Colon (tissue), 2 donors: ENCODE data around the gene FANK1.
"Not testable (repeated sequence)": the region's sequence is repeated elsewhere in the genome, so short reads cannot be mapped to it uniquely, and the experiment has no call there.

Experiments
- FAIRE-seq: peaks from 2 replicates; lab custom pipeline; 2012; peaks lifted over from hg19 to GRCh38; lab: Jason Lieb, UNC
- donor health status: control.
- donor health status: control.

Gene FANK1

GRCh38 chr10:125929618-125930017 is 33.3 kb downstream of the FANK1 start:
- FAIRE-seq, result no peak

GRCh38 chr10:125933693-125934092 is 37.3 kb downstream of the FANK1 start:
- FAIRE-seq, result no peak

GRCh38 chr10:125936331-125936730 is 40.0 kb downstream of the FANK1 start:
- FAIRE-seq, result no peak

- FAIRE-seq, result no peak
These were observed 44.2 kb downstream of the FANK1 start for GRCh38 chr10:125940515-125940914.

- FAIRE-seq, result no peak
These were observed 54.9 kb downstream of the FANK1 start for GRCh38 chr10:125951290-125951689.

- no peak for FAIRE-seq
These were observed 57.5 kb downstream of the FANK1 start for GRCh38 chr10:125953778-125954385.

- FAIRE-seq, result no peak
These were observed 59.4 kb downstream of the FANK1 start for GRCh38 chr10:125955766-125956165.

GRCh38 chr10:125961743-125962142 is 65.4 kb downstream of the FANK1 start:
- no peak for FAIRE-seq

- no peak for FAIRE-seq
These were observed 65.8 kb downstream of the FANK1 start for GRCh38 chr10:125962200-125962599.

- FAIRE-seq, result no peak
These were observed 68.2 kb downstream of the FANK1 start for GRCh38 chr10:125964558-125964957.

GRCh38 chr10:125967533-125967932 is 71.2 kb downstream of the FANK1 start:
- FAIRE-seq, result no peak

- FAIRE-seq, result not testable (repeated sequence)
These were observed 73.8 kb downstream of the FANK1 start for GRCh38 chr10:125970077-125970630.

- no peak for FAIRE-seq
These were observed 80.7 kb downstream of the FANK1 start for GRCh38 chr10:125976960-125977605.

GRCh38 chr10:125979976-125980375 is 83.6 kb downstream of the FANK1 start:
- FAIRE-seq, result no peak

- no peak for FAIRE-seq
These were observed 84.2 kb downstream of the FANK1 start for GRCh38 chr10:125980521-125981035.

GRCh38 chr10:125982260-125982948 is 86.0 kb downstream of the FANK1 start:
- peak; percentile 33 for FAIRE-seq

GRCh38 chr10:125983161-125983560 is 86.8 kb downstream of the FANK1 start:
- no peak for FAIRE-seq

- FAIRE-seq, result no peak
These were observed 87.3 kb downstream of the FANK1 start for GRCh38 chr10:125983656-125984055.

GRCh38 chr10:125984346-125984745 is 88.0 kb downstream of the FANK1 start:
- FAIRE-seq, result no peak

GRCh38 chr10:125984865-125985495 is 88.6 kb downstream of the FANK1 start:
- no peak for FAIRE-seq

GRCh38 chr10:125985557-125986240 is 89.3 kb downstream of the FANK1 start:
- no peak for FAIRE-seq

- no peak for FAIRE-seq
These were observed 93.4 kb downstream of the FANK1 start for GRCh38 chr10:125989791-125990190.
